H9 (cell line): ENCODE data around the gene PCDHA6. TPM values are rescaled to one million over a fixed set of nuclear protein-coding genes. Genes with fewer than 3 reads are reported as not detected.

Source experiments
- DNase-seq: peaks from one replicate; pipeline ENCODE4 v3.0.0-alpha.2; 2017
- H2AFZ ChIP-seq: one replicate; pipeline ENCODE4 v1.6.1; 2013; ENCODE audit warnings: mild to moderate bottlenecking, low read length, control low read depth, moderate library complexity
- H2AK5ac ChIP-seq: 2 replicates; pipeline ENCODE4 v1.6.1; 2013; ENCODE audit warnings: low read length, control low read depth, mixed read lengths; ENCODE audit not compliant: insufficient read length
- H2BK120ac ChIP-seq: one replicate; pipeline ENCODE4 v1.6.1; 2013; ENCODE audit warnings: low read depth, mild to moderate bottlenecking, low read length, control low read depth, inconsistent platforms; ENCODE audit not compliant: poor library complexity, severe bottlenecking
- H2BK12ac ChIP-seq: 2 replicates; pipeline ENCODE4 v1.6.1; 2013; ENCODE audit warnings: low read length, control low read depth, mixed read lengths, low read depth; ENCODE audit not compliant: insufficient read length
- H2BK15ac ChIP-seq: 2 replicates; pipeline ENCODE4 v1.6.1; 2013; ENCODE audit warnings: low read depth, low read length, control low read depth
- H2BK20ac ChIP-seq: one replicate; pipeline ENCODE4 v1.6.1; 2013; ENCODE audit warnings: low read depth, mild to moderate bottlenecking, low read length, control low read depth, inconsistent platforms; ENCODE audit not compliant: poor library complexity, severe bottlenecking
- H2BK5ac ChIP-seq: 2 replicates; pipeline ENCODE4 v1.6.1; 2013; ENCODE audit warnings: low read length, control low read depth, mixed read lengths; ENCODE audit not compliant: insufficient read length
- H3K14ac ChIP-seq: 2 replicates; pipeline ENCODE4 v1.6.1; 2013; ENCODE audit warnings: low read length, control low read depth; ENCODE audit not compliant: insufficient read depth
- H3K18ac ChIP-seq: 2 replicates; pipeline ENCODE4 v1.6.1; 2013; ENCODE audit warnings: low read depth, mild to moderate bottlenecking, mixed read lengths, low read length, control low read depth; ENCODE audit not compliant: insufficient read length
- H3K23ac ChIP-seq: 2 replicates; pipeline ENCODE4 v1.6.1; 2013; ENCODE audit warnings: low read length, control low read depth, mixed read lengths, low read depth; ENCODE audit not compliant: insufficient read length
- H3K23me2 ChIP-seq: 2 replicates; pipeline ENCODE4 v1.6.1; 2013; ENCODE audit warnings: low read depth, mild to moderate bottlenecking, mixed read lengths, low read length, control low read depth; ENCODE audit not compliant: insufficient read length, poor library complexity, severe bottlenecking
- H3K27ac ChIP-seq: 2 replicates; pipeline ENCODE4 v1.5.1; 2013; ENCODE audit warnings: low read length, control low read depth, mixed read lengths, low read depth; ENCODE audit not compliant: insufficient read length
- H3K27me3 ChIP-seq: 2 replicates; pipeline ENCODE4 v1.6.1; 2013; ENCODE audit warnings: low read length, control low read depth, inconsistent platforms; ENCODE audit not compliant: insufficient read depth
- H3K4ac ChIP-seq: 2 replicates; pipeline ENCODE4 v1.6.1; 2013; ENCODE audit warnings: low read depth, mild to moderate bottlenecking, control low read depth, inconsistent platforms, low read length, moderate library complexity
- H3K4me1 ChIP-seq: 2 replicates; pipeline ENCODE4 v1.6.1; 2013; ENCODE audit warnings: low read length, control low read depth, inconsistent platforms; ENCODE audit not compliant: insufficient read depth
- H3K4me2 ChIP-seq: 2 replicates; pipeline ENCODE4 v1.6.1; 2013; ENCODE audit warnings: low read length, control low read depth, mixed read lengths; ENCODE audit not compliant: insufficient read length, insufficient read depth
- H3K56ac ChIP-seq: 2 replicates; pipeline ENCODE4 v1.6.1; 2013; ENCODE audit warnings: low read depth, mild to moderate bottlenecking, mixed read lengths, low read length, control low read depth; ENCODE audit not compliant: insufficient read length
- H3K79me1 ChIP-seq: 2 replicates; pipeline ENCODE4 v1.6.1; 2013; ENCODE audit warnings: low read depth, mild to moderate bottlenecking, moderate library complexity, low read length, control low read depth, inconsistent platforms; ENCODE audit not compliant: insufficient read depth, poor library complexity, severe bottlenecking
- H3K79me2 ChIP-seq: 2 replicates; pipeline ENCODE4 v1.6.1; 2013; ENCODE audit warnings: low read length, control low read depth, inconsistent platforms; ENCODE audit not compliant: insufficient read depth
- H3K9ac ChIP-seq: 2 replicates; pipeline ENCODE4 v1.6.1; 2013; ENCODE audit warnings: low read length, control low read depth, mixed read lengths; ENCODE audit not compliant: insufficient read length; ENCODE audit errors: extremely low read depth
- H3K9me3 ChIP-seq: one replicate; pipeline ENCODE4 v1.6.1; 2013; ENCODE audit warnings: low read depth, low read length, inconsistent platforms; ENCODE audit not compliant: control insufficient read depth
- H3T11ph ChIP-seq: one replicate; pipeline ENCODE4 v1.6.1; 2013; ENCODE audit warnings: mild to moderate bottlenecking, low read length, control low read depth, inconsistent platforms
- H4K20me1 ChIP-seq: one replicate; pipeline ENCODE4 v1.6.1; 2013; ENCODE audit not compliant: control insufficient read depth, insufficient read length, insufficient read depth
- H4K5ac ChIP-seq: 2 replicates; pipeline ENCODE4 v1.6.1; 2013; ENCODE audit warnings: low read depth, mild to moderate bottlenecking, mixed read lengths, low read length, control low read depth; ENCODE audit not compliant: insufficient read length
- H4K8ac ChIP-seq: replicated peaks from 2 replicates; pipeline ENCODE4 v1.6.1; 2013; ENCODE audit warnings: low read length, control low read depth, mixed read lengths, low read depth; ENCODE audit not compliant: insufficient read length
- H4K91ac ChIP-seq: 2 replicates; pipeline ENCODE4 v1.6.1; 2013; ENCODE audit warnings: low read depth, mild to moderate bottlenecking, moderate library complexity, mixed read lengths, low read length, control low read depth; ENCODE audit not compliant: insufficient read length
- H3K27ac Mint-ChIP-seq, 3 experiments: 2 replicates in 2 of 3; 3 replicates in 1 of 3; pipeline ENCODE4 v1.8.0; 2020 to 2021; ENCODE audit warnings: mixed read lengths in 3 of 3, mild to moderate bottlenecking in 1 of 3, moderate library complexity in 1 of 3
- H3K27me3 Mint-ChIP-seq: 2 replicates; pipeline ENCODE4 v1.8.0; 2021; ENCODE audit warnings: low read depth, mild to moderate bottlenecking, moderate library complexity, mixed read lengths
- H3K36me3 Mint-ChIP-seq, 3 experiments: 2 replicates in 2 of 3; 3 replicates in 1 of 3; pipeline ENCODE4 v1.8.0; 2020 to 2021; ENCODE audit warnings: low read depth in 3 of 3, mixed read lengths in 3 of 3; ENCODE audit not compliant: insufficient read depth in 1 of 3
- H3K4me1 Mint-ChIP-seq, 2 experiments: 2 replicates each; pipeline ENCODE4 v1.8.0; 2020; ENCODE audit warnings: mixed read lengths in 2 of 2
- H3K4me3 Mint-ChIP-seq, 2 experiments: 2 replicates in 1 of 2; 3 replicates in 1 of 2; pipeline ENCODE4 v1.8.0; 2020 to 2021; ENCODE audit warnings: mild to moderate bottlenecking in 2 of 2, mixed read lengths in 2 of 2, moderate library complexity in 1 of 2
- H3K9me3 Mint-ChIP-seq, 2 experiments: 2 replicates in 1 of 2; 3 replicates in 1 of 2; pipeline ENCODE4 v1.8.0; 2020; ENCODE audit warnings: mild to moderate bottlenecking in 2 of 2, mixed read lengths in 2 of 2, moderate library complexity in 1 of 2
- WGBS: extraction: QIAGEN DNeasy Blood & Tissue Kit; methylation state at CpG from one replicate; pipeline ENCODE4 v1.1.7; 2013; ENCODE audit warnings: missing lambda C conversion rate, low lambda C conversion rate, mixed read lengths; ENCODE audit not compliant: insufficient read length; ENCODE audit errors: extremely low coverage; 5-methylcytosine and 5-hydroxymethylcytosine counted together
- total RNA-seq: library from RNA; stranded (reverse); gene quantifications from 2 replicates; pipeline ENCODE4 v1.2.1, GENCODE V29; 2021
- TF ChIP-seq, protein P1 (sequence below): fragments of 200-600 bp; sonication (generic); conservative IDR thresholded peaks from 3 replicates; pipeline ENCODE4 v1.8.0; 2021; ENCODE audit warnings: antibody characterized with exemption, mild to moderate bottlenecking

The PCDHA6 gene
- total RNA-seq, 1 experiment from 2014 or later: 4.5 TPM

DNA sequence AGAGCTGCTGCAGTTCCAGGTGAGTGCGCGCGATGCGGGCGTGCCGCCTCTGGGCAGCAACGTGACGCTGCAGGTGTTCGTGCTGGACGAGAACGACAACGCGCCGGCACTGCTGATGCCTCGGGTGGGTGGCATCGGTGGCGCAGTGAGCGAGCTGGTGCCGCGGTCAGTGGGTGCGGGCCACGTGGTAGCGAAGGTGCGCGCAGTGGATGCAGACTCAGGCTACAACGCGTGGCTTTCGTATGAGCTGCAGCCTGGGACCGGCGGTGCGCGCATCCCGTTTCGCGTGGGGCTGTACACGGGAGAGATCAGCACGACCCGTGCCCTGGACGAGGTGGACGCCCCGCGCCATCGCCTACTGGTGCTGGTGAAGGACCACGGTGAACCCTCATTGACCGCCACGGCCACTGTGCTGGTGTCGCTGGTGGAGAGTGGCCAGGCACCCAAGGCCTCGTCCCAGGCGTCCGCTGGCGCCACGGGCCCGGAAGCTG, 24.9 kb upstream of the PCDHA6 start:
- Mint-ChIP-seq H3K27ac (no peak overlapping the region), H3K9me3 (peaks cover 46 to 47% of the 10 kb centered on the region in 2 experiments), H3K4me3 (no peak overlapping the region), H3K4me1 (peaks cover 0 to 2% of the 10 kb centered on the region in 2 experiments; a peak in 1 of 4 replicates), H3K36me3 (peaks cover 8 to 42% (median 33%) of the 10 kb centered on the region in 3 experiments), H3K27me3 (no peaks in the 10 kb centered on the region)
- no peak overlapping the region for H3T11ph ChIP-seq
- H4K91ac ChIP-seq: no peak overlapping the region
- H3K4ac ChIP-seq: no peak overlapping the region
- H3K14ac ChIP-seq: no peak overlapping the region
- H3K18ac ChIP-seq: no peak overlapping the region
- H4K5ac ChIP-seq: no peak overlapping the region
- no peaks in the 10 kb centered on the region for H3K9me3 ChIP-seq
- no peak overlapping the region for H2BK12ac ChIP-seq
- no peak overlapping the region for H2AFZ ChIP-seq
- H4K20me1 ChIP-seq: no peaks in the 10 kb centered on the region
- TF ChIP-seq, protein P1, sequence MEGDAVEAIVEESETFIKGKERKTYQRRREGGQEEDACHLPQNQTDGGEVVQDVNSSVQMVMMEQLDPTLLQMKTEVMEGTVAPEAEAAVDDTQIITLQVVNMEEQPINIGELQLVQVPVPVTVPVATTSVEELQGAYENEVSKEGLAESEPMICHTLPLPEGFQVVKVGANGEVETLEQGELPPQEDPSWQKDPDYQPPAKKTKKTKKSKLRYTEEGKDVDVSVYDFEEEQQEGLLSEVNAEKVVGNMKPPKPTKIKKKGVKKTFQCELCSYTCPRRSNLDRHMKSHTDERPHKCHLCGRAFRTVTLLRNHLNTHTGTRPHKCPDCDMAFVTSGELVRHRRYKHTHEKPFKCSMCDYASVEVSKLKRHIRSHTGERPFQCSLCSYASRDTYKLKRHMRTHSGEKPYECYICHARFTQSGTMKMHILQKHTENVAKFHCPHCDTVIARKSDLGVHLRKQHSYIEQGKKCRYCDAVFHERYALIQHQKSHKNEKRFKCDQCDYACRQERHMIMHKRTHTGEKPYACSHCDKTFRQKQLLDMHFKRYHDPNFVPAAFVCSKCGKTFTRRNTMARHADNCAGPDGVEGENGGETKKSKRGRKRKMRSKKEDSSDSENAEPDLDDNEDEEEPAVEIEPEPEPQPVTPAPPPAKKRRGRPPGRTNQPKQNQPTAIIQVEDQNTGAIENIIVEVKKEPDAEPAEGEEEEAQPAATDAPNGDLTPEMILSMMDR: no peak
- no peak overlapping the region for H3K56ac ChIP-seq
- no peaks in the 10 kb centered on the region for H3K23me2 ChIP-seq
- no peak overlapping the region for H2BK15ac ChIP-seq
- DNase-seq: no peak
- no peak overlapping the region for H4K8ac ChIP-seq
- H3K79me1 ChIP-seq: no peaks in the 10 kb centered on the region
- H3K27ac ChIP-seq: no peak overlapping the region
- WGBS: no CpG with 5 or more reads among the region's 53 CpGs
- H3K27me3 ChIP-seq: no peaks in the 10 kb centered on the region
- no peaks in the 10 kb centered on the region for H3K79me2 ChIP-seq
- H3K4me1 ChIP-seq: no peaks in the 10 kb centered on the region
- H3K4me2 ChIP-seq: no peak overlapping the region
- no peak overlapping the region for H3K23ac ChIP-seq
- H2AK5ac ChIP-seq: no peak overlapping the region
- no peak overlapping the region for H2BK120ac ChIP-seq
- no peak overlapping the region for H2BK20ac ChIP-seq
- H3K9ac ChIP-seq: no peak overlapping the region
- no peak overlapping the region for H2BK5ac ChIP-seq
